Measurements from ENCODE around the gene RUNX2. TPM values are rescaled to one million over a fixed set of nuclear protein-coding genes. Genes with fewer than 3 reads are reported as not detected.

Gene RUNX2
- total and polyA plus RNA-seq, 2 donors from 2014 or later: 2.3 to 4.7 TPM

- FAIRE-seq: no peak
- Histone ChIP-seq H3K27me3 (ENCODE audit: control insufficient read depth, insufficient read depth, low read length) (peaks cover 18% of the 10 kb centered on the region), H3K27ac (ENCODE audit: low read depth in 2 of 2, low read length in 2 of 2) (no peak overlapping the region), H3K9me3 (ENCODE audit: control insufficient read depth in 2 of 3, insufficient read depth in 1 of 3, low read length in 3 of 3) (no peaks in the 10 kb centered on the region), H3K4me3 (ENCODE audit: low read length in 3 of 3) (no peak overlapping the region), H3K9ac (ENCODE audit: low read length in 3 of 3) (no peak overlapping the region), H3K36me3 (ENCODE audit: control insufficient read depth in 2 of 3, insufficient read depth in 3 of 3, low read length in 3 of 3) (no peaks in the 10 kb centered on the region), H3K4me1 (ENCODE audit: control insufficient read depth in 2 of 3, insufficient read depth in 2 of 3, low read depth in 1 of 3, low read length in 3 of 3) (peaks cover 0 to 9% (median 0%) of the 10 kb centered on the region in 3 donors)
- TF ChIP-seq, protein P1, sequence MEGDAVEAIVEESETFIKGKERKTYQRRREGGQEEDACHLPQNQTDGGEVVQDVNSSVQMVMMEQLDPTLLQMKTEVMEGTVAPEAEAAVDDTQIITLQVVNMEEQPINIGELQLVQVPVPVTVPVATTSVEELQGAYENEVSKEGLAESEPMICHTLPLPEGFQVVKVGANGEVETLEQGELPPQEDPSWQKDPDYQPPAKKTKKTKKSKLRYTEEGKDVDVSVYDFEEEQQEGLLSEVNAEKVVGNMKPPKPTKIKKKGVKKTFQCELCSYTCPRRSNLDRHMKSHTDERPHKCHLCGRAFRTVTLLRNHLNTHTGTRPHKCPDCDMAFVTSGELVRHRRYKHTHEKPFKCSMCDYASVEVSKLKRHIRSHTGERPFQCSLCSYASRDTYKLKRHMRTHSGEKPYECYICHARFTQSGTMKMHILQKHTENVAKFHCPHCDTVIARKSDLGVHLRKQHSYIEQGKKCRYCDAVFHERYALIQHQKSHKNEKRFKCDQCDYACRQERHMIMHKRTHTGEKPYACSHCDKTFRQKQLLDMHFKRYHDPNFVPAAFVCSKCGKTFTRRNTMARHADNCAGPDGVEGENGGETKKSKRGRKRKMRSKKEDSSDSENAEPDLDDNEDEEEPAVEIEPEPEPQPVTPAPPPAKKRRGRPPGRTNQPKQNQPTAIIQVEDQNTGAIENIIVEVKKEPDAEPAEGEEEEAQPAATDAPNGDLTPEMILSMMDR (IDR thresholded peaks at IDR 0.05; ENCODE audit: borderline replicate concordance, extremely low read depth, insufficient read depth): no peak
- DNase-seq: no peak
- intact Hi-C loops (cut with DNase I): no loop called here
Observed at GRCh38 chr6:45415788-45416518, 87.8 kb downstream of the RUNX2 start.

DNA sequence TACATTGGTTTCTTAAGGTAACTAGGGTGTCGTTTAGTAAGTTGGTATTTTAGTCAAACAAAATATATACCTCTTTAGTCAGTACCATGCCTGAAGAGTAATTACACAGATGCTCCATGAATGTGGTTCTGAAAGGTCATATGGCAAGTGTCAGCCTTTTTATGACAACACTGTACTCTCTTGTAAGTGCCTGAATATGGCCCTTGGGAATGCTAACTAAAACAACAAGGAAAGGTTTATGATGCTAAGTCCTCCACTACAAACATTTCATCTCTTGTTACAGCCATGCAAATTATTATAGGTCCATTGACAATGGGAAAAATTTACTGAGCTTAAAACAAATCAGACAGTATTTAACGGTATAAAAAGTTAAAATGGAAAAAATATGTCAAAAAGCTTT lies 88.6 kb downstream of the RUNX2 start:
- Histone ChIP-seq H3K36me3 (ENCODE audit: control insufficient read depth in 2 of 3, insufficient read depth in 3 of 3, low read length in 3 of 3) (no peaks in the 10 kb centered on the region), H3K27me3 (ENCODE audit: control insufficient read depth, insufficient read depth, low read length) (peaks cover 19% of the 10 kb centered on the region), H3K27ac (ENCODE audit: low read depth in 2 of 2, low read length in 2 of 2) (no peak overlapping the region), H3K4me3 (ENCODE audit: low read length in 3 of 3) (no peak overlapping the region), H3K4me1 (ENCODE audit: control insufficient read depth in 2 of 3, insufficient read depth in 2 of 3, low read depth in 1 of 3, low read length in 3 of 3) (peaks cover 0 to 9% (median 0%) of the 10 kb centered on the region in 3 donors), H3K9ac (ENCODE audit: low read length in 3 of 3) (no peak overlapping the region), H3K9me3 (ENCODE audit: control insufficient read depth in 2 of 3, insufficient read depth in 1 of 3, low read length in 3 of 3) (no peaks in the 10 kb centered on the region)
- DNase-seq (no peak), FAIRE-seq (no peak)
- intact Hi-C loops (cut with DNase I): no loop called here
- TF ChIP-seq, protein P1 (IDR thresholded peaks at IDR 0.05; ENCODE audit: borderline replicate concordance, extremely low read depth, insufficient read depth): no peak

- no peaks in the 10 kb centered on the region for H3K36me3 ChIP-seq (ENCODE audit: control insufficient read depth in 2 of 3, insufficient read depth in 3 of 3, low read length in 3 of 3)
- DNase-seq (no peak), FAIRE-seq (no peak)
- TF ChIP-seq, protein P1 (IDR thresholded peaks at IDR 0.05; ENCODE audit: borderline replicate concordance, extremely low read depth, insufficient read depth): no peak
- H3K9me3 ChIP-seq (ENCODE audit: control insufficient read depth in 2 of 3, insufficient read depth in 1 of 3, low read length in 3 of 3): no peaks in the 10 kb centered on the region
- no peak overlapping the region for H3K4me3 ChIP-seq (ENCODE audit: low read length in 3 of 3)
- H3K9ac ChIP-seq (ENCODE audit: low read length in 3 of 3): no peak overlapping the region
- peaks cover 19% of the 10 kb centered on the region for H3K27me3 ChIP-seq (ENCODE audit: control insufficient read depth, insufficient read depth, low read length)
- no peak overlapping the region for H3K27ac ChIP-seq (ENCODE audit: low read depth in 2 of 2, low read length in 2 of 2)
- intact Hi-C loops (cut with DNase I): no loop called here
- peaks cover 0 to 9% (median 0%) of the 10 kb centered on the region in 3 donors for H3K4me1 ChIP-seq (ENCODE audit: control insufficient read depth in 2 of 3, insufficient read depth in 2 of 3, low read depth in 1 of 3, low read length in 3 of 3)
Observed at GRCh38 chr6:45417436-45417835, 89.3 kb downstream of the RUNX2 start.
